RWPE2 (cell line): ENCODE measurements around the gene CFAP161.
A peak's percentile ranks its signal among the peaks of the same experiment; 100 is the strongest.

Experiments used
- ATAC-seq: fragments of 200-7000 bp; cut with Tn5 transposase; 3 replicates; pipeline ENCODE4 v1.9.1; 2021; ENCODE audit warnings: low read depth
- DNase-seq: peaks from one replicate; pipeline ENCODE4 v3.0.0-alpha.2; 2020; ENCODE audit warnings: low spot score
- H3K27ac ChIP-seq: fragments of 450-650 bp; 2 replicates; pipeline ENCODE4 v1.5.1; 2017; ENCODE audit warnings: mild to moderate bottlenecking; ENCODE audit not compliant: poor library complexity, severe bottlenecking
- H3K27me3 ChIP-seq: fragments of 250-450 bp; sonication (Bioruptor Pico); 2 replicates; pipeline ENCODE4 v1.5.1; 2021; ENCODE audit warnings: mild to moderate bottlenecking, moderate library complexity; ENCODE audit not compliant: insufficient read depth, poor library complexity, severe bottlenecking
- H3K36me3 ChIP-seq: fragments of 250-450 bp; sonication (Bioruptor Pico); 2 replicates; pipeline ENCODE4 v1.5.1; 2020; ENCODE audit warnings: low read depth, mild to moderate bottlenecking, moderate library complexity
- H3K4me1 ChIP-seq: fragments of 250-450 bp; sonication (Bioruptor Pico); 2 replicates; pipeline ENCODE4 v1.5.1; 2021; ENCODE audit warnings: mild to moderate bottlenecking, moderate library complexity; ENCODE audit not compliant: insufficient read depth, poor library complexity, severe bottlenecking
- H3K4me3 ChIP-seq: fragments of 250-450 bp; sonication (Bioruptor Pico); 2 replicates; pipeline ENCODE4 v1.5.1; 2021; ENCODE audit warnings: mild to moderate bottlenecking, moderate library complexity; ENCODE audit not compliant: severe bottlenecking
- H3K9me3 ChIP-seq: fragments of 250-450 bp; sonication (Bioruptor Pico); 2 replicates; pipeline ENCODE4 v1.5.1; 2021; ENCODE audit warnings: mild to moderate bottlenecking, moderate library complexity; ENCODE audit not compliant: severe bottlenecking
- CTCF ChIP-seq: fragments of 450-650 bp; IDR thresholded peaks from one replicate; pipeline ENCODE4 v1.5.1; 2017; ENCODE audit warnings: mild to moderate bottlenecking, moderate library complexity; ENCODE audit not compliant: poor library complexity, severe bottlenecking

The CFAP161 gene

GRCh38 chr15:81165535-81165934 is 31.5 kb downstream of the CFAP161 start:
- Histone ChIP-seq H3K36me3 (no peaks in the 10 kb centered on the region), H3K4me3 (no peak overlapping the region), H3K27me3 (no peaks in the 10 kb centered on the region), H3K9me3 (no peaks in the 10 kb centered on the region), H3K27ac (peak overlapping the region; percentile 22), H3K4me1 (peaks cover 32% of the 10 kb centered on the region)
- peak; percentile 17 for TF ChIP-seq CTCF
- ATAC-seq, result peak; percentile 87
- DNase-seq, result no peak

- Histone ChIP-seq H3K36me3 (no peaks in the 10 kb centered on the region), H3K4me1 (peaks cover 27% of the 10 kb centered on the region), H3K27ac (peak overlapping the region; percentile 7), H3K27me3 (no peaks in the 10 kb centered on the region), H3K9me3 (no peaks in the 10 kb centered on the region), H3K4me3 (no peak overlapping the region)
- no peak for DNase-seq
- no peak for TF ChIP-seq CTCF
- ATAC-seq, result no peak
These were observed 32.7 kb downstream of the CFAP161 start for GRCh38 chr15:81166636-81167305.

GRCh38 chr15:81168131-81168526 is 34.1 kb downstream of the CFAP161 start:
- Histone ChIP-seq H3K4me3 (no peak overlapping the region), H3K27me3 (no peaks in the 10 kb centered on the region), H3K9me3 (no peaks in the 10 kb centered on the region), H3K36me3 (no peaks in the 10 kb centered on the region), H3K27ac (no peak overlapping the region), H3K4me1 (peaks cover 27% of the 10 kb centered on the region)
- no peak for ATAC-seq
- TF ChIP-seq CTCF, result no peak
- DNase-seq, result no peak

GRCh38 chr15:81168644-81169043 is 34.6 kb downstream of the CFAP161 start:
- Histone ChIP-seq H3K9me3 (no peaks in the 10 kb centered on the region), H3K4me3 (no peak overlapping the region), H3K27me3 (no peaks in the 10 kb centered on the region), H3K36me3 (no peaks in the 10 kb centered on the region), H3K27ac (no peak overlapping the region), H3K4me1 (peaks cover 27% of the 10 kb centered on the region)
- no peak for TF ChIP-seq CTCF
- no peak for DNase-seq
- no peak for ATAC-seq

- no peak for TF ChIP-seq CTCF
- no peaks in the 10 kb centered on the region for H3K36me3 ChIP-seq
These were observed 36.4 kb downstream of the CFAP161 start for GRCh38 chr15:81170511-81170910.

More at GRCh38 chr15:81170511-81170910, 36.4 kb downstream of the CFAP161 start:
- H3K27me3 ChIP-seq, result no peaks in the 10 kb centered on the region
- no peak overlapping the region for H3K27ac ChIP-seq
- ATAC-seq, result no peak
- H3K4me1 ChIP-seq, result peaks cover 11% of the 10 kb centered on the region
- no peak overlapping the region for H3K4me3 ChIP-seq
- DNase-seq, result no peak
- H3K9me3 ChIP-seq, result no peaks in the 10 kb centered on the region
